HUDEP-2 (cell line): ENCODE data around the gene PVRIG.
A peak's percentile ranks its signal among the peaks of the same experiment; 100 is the strongest.
"Not testable (repeated sequence)": the region's sequence is repeated elsewhere in the genome, so short reads cannot be mapped to it uniquely, and the experiment has no call there.

Experiments
- DNase-seq, 76 experiments: peaks; one replicate each; lab custom pipeline; 2025; ENCODE audit not compliant: unreplicated experiment in 76 of 76; lab: John Stamatoyannopoulos, UW

PVRIG gene

GRCh38 chr7:100192969-100193368 is 26.8 kb upstream of the PVRIG start:
- no peak for DNase-seq

DNA sequence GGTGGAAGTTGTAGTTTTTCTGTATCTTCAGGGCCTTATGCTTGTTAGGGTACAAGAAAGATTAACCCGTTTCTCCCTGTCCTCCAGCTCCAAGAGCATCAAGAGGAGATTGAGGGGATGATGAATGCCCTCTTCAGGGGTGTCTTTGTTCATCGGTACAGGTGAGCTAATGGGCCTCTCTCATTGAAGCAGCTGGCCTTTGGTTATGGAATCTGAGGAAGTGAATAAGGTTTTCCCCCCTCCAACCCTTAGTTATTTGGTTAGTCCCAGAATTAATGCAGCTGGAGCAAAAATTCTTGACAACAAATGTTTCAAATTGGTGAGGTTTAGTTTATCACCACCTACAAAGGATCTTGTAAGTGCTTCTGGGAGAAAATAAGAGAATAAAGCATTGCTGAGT is 24.5 kb upstream of the PVRIG start:
- DNase-seq = no peak

GRCh38 chr7:100195901-100196322 is 23.8 kb upstream of the PVRIG start:
- DNase-seq = not testable (repeated sequence)

DNA sequence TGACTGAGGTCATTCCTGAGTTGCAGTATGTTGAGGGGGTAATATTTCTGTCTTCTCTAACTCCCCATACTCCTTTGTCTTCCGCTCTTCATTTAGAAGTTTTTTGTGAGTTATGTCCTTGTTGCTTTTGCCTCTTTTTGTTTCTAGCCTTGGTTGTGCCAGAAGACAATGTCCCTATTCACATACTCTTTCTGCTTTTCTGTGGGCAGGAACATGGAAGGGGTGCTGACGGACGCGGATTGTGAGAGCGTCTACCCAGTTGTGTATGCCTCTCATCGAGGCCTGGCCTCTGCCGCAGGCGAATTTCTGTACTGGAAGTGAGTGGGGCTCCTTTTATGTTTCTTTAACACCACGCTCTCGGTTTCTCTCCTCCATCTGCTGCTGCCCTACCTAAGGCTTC is 21.5 kb upstream of the PVRIG start:
- DNase-seq = no peak

DNA sequence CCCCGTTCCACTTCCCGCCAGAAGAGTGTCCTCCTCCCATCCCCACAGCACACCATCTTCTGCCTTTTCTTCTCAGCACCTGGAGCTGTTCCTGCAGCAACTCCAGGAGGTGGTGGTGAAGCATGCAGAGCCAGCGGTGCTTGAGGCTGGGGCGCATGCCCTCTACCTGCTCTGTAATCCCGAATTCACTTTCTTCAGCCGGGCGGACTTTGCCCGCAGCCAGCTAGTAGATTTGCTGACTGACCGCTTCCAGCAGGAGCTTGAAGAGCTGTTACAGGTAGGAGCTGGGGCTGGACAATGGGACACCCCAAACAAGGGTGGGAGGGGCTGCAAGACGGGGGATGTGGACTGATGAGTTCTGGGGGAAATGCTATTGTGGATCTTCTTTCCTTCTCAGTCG is 19.1 kb upstream of the PVRIG start:
- no peak for DNase-seq

DNA sequence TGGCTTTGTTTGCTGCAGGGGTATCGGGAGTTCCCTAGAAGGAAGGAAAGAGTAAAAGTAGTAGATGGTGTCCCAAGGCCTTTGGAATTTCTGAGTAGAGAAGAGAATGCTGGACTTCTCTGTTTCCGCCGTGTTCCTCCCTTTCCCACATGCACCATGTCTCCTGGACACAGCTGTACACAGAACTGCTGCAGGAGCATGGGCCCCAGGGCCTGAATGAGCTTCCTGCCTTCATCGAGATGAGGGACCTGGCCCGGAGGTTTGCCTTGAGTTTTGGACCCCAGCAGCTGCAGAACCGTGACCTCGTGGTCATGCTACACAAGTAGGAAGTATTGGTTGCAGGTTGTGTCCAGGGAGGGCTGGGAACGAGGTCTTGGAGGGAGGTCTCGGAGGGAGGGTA is 15.3 kb upstream of the PVRIG start:
- DNase-seq = no peak

- peak in 1 of 76 experiments; percentile 1 for DNase-seq
Measured at GRCh38 chr7:100208911-100209408, 10.8 kb upstream of the PVRIG start.

DNA sequence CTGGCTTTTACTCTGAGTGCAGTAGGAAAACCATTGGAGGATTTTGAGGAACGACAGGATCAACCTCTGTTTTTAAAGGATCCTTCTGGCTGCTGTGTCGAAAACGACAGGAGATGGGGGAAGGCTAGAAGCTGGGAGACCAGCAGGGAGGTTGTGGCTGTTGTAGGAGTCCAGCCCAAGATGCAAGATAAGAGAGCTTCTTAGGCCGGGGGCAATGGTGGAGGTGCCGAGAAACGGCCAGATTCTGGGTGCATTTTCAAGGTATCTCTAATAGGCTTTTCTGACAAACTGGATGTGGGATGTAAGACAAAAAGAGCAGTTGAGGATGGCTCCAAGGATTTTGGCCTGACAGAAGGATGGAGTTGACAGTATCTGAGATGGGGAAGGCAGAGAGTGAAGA is 10.3 kb upstream of the PVRIG start:
- no peak for DNase-seq

- no peak for DNase-seq
Measured at GRCh38 chr7:100210805-100211204, 8.9 kb upstream of the PVRIG start.

GRCh38 chr7:100211342-100211780 is 8.4 kb upstream of the PVRIG start:
- no peak for DNase-seq

GRCh38 chr7:100212631-100213286 is 7.0 kb upstream of the PVRIG start:
- no peak for DNase-seq

GRCh38 chr7:100213672-100214071 is 6.1 kb upstream of the PVRIG start:
- DNase-seq = no peak

DNA sequence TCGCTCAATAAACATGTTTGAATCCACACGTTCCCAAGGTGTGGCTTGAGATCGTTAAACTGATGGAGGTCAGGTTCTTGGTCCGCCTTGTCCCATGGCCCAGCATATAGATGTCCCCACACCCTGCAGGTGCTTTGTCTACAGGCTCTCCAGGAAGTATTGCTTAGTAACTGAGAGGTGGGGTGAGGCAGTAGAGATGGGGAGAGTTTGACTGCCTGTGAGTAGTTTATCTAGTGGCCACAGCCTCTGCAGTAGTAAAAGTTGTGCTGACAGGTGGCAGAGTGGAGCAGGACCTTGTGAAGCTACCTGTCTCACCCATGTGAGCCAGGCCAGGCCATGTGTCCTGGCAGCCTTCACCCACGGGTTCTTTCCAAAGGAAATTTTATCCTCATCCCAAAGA is 5.4 kb upstream of the PVRIG start:
- DNase-seq = not testable (repeated sequence)

DNA sequence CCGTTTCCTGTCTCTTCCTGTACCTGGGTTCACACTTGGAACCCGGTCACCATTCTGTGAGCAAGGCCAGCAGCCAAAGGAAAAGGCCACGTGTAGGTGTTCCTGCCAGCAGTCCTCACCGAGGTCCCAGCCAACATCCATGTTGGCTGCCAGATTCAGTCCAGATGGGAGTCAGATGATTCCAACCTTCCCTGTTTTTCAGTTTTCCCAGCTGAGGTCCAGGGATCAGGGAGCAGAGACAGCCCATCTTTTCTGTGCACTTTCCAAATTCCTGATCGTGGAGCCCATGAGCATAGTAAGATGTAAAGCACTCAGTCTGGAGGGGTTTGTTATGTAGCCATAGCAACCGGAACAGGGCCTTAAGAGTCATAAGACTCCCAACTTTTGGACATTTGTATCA is 3.9 kb upstream of the PVRIG start:
- DNase-seq = no peak

GRCh38 chr7:100217934-100218333 is 1.8 kb upstream of the PVRIG start:
- DNase-seq = peak in 71 of 76 experiments; percentile 3 to 86 (median 62)

DNA sequence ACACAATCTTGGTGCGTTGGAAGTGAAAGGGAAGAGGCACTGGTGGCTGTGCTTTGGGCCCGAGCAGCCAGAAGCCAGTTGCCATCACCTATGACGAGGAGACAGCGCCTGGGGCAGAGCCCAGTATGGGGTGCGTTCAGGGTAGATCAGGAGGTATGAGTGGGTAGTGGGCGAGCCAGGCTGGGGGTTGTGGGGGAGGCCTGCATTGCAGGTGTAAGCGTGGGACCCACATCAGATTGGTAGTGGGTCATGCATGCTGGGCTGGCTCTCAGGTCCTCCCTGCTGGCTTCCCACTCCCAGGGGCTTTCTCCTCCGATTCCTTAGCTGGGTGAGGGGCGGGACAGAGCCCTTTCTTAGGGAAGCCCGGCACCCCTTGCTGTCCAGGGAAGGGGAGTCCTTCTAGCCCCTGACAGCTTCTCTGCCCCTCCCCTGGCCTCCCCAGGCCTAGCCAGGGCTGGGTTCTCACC is 445 bp upstream of the PVRIG start:
- no peak for DNase-seq

- DNase-seq = no peak
Measured at GRCh38 chr7:100220586-100221230, 959 bp downstream of the PVRIG start.

DNA sequence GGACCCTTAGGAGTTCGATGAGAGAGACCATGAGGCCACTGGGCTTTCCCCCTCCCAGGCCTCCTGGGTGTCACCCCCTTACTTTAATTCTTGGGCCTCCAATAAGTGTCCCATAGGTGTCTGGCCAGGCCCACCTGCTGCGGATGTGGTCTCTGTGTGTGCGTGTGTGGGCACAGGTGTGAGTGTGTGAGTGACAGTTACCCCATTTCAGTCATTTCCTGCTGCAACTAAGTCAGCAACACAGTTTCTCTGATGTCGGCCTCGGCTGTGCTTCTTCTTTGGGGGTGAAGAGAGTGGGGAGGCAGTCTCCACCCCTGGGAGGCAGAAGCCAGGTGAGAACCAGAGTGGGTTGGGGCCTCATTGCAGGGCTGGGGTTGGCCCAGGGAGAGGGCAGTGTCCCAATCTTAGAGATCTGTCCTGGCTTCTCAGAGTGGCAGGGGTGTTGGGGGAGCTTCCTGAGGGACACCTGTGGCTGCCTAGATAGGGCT is 1.5 kb downstream of the PVRIG start:
- DNase-seq = no peak

GRCh38 chr7:100221767-100222444 is 2.2 kb downstream of the PVRIG start:
- no peak for DNase-seq

DNA sequence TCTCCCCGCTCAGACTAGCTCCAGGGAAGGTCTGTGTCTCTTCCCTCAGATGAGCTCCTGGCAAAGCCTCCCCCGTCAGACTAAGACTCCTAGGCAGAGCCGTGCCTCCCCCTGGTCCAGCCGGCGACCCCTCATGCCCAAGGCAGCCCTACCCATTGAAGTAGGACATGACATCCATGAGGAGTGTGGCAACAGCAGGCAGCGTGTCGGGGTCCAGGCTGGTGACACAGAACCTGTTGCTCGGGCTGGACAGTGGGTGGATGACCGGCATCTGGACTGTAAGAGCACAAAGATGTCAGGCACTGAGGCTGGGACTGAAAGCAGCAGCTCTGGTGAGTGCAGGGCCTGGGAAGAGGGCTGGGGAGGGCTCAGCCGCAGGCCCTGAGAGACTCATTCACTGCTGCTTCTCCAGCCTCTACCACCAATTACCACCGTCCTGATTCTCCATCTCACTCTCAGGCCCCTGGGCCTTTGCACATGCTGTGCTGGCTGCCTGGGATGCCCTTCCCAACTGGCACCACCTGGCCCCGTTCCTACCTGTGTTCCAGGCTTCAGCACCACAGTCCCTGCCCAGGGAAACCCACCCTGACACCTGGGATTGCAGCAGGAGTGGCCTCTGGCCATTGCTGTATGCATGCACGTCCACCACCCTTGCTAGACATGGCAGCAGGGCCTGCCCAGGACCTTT is 2.8 kb downstream of the PVRIG start:
- DNase-seq = no peak

DNA sequence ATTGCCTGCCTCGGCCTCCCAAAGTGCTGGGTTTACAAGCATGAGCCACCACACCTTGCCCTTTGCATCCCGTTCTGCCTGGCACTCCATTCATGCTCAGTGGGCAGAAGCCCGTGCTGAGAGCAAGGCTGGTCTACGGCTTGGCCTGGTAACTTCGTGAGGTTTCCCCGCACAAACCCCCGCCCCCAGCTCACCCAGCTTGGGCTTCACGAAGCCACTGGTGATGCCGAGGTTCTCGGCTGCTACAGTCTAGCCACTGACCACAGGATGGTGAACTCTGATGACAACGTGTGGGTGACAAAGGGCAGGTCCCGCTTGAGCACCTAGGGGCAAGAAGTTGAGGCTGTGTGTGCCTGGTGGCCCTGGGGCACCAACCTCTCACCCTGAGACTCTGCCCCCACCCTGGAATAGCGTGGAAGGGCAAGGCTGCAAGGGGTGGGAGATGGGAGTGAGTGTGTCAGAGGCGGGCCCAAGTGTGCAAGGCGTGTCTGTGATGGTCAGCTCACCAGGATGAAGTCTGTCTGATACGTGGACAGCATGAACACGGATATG is 3.7 kb downstream of the PVRIG start:
- not testable (repeated sequence) for DNase-seq
